Common myeloid progenitor, CD34-positive (primary cell): ENCODE measurements around the gene ZNF33A.
"Not testable (repeated sequence)": the region's sequence is repeated elsewhere in the genome, so short reads cannot be mapped to it uniquely, and the experiment has no call there.

Experiments
- CTCF ChIA-PET: fragments of 350-600 bp; sonication (Branson Sonifier 250); formaldehyde crosslinking; loops from one replicate; lab custom pipeline; 2021; ENCODE audit warnings: antibody characterized with exemption; lab: Charles Lee
- POLR2A ChIA-PET: fragments of 350-600 bp; sonication (Branson Sonifier 250); formaldehyde crosslinking; loops from one replicate; lab custom pipeline; 2021; ENCODE audit warnings: antibody characterized with exemption; lab: Charles Lee
- DNase-seq, 3 donors: peaks; one replicate each; pipeline versions ENCODE4 v3.0.0 to v3.0.0-alpha.2; 2013
- H3K27ac ChIP-seq, 2 experiments: 1 replicate in 1 of 2; 2 replicates in 1 of 2; pipeline ENCODE4 v1.7.0; 2013; ENCODE audit warnings: inconsistent platforms in 2 of 2, low read length in 2 of 2, mild to moderate bottlenecking in 2 of 2, low read depth in 1 of 2, moderate library complexity in 1 of 2; ENCODE audit not compliant: severe bottlenecking in 2 of 2, insufficient read depth in 1 of 2, poor library complexity in 1 of 2
- H3K27me3 ChIP-seq, 5 experiments: replicated peaks in 2 of 5; 1 replicate in 3 of 5; 2 replicates in 2 of 5; pipeline versions ENCODE4 v1.6.1 to v1.7.0; 2013; ENCODE audit warnings: low read length in 4 of 5, mild to moderate bottlenecking in 2 of 5, moderate library complexity in 2 of 5, inconsistent platforms in 1 of 5; ENCODE audit not compliant: insufficient read depth in 5 of 5, control insufficient read depth in 4 of 5
- H3K36me3 ChIP-seq, 4 experiments: 1 replicate in 2 of 4; 2 replicates in 2 of 4; pipeline versions ENCODE4 v1.6.1 to v1.7.0; 2013; ENCODE audit warnings: low read length in 3 of 4, control low read depth in 1 of 4, mild to moderate bottlenecking in 1 of 4; ENCODE audit not compliant: control insufficient read depth in 4 of 4, insufficient read depth in 4 of 4
- H3K4me1 ChIP-seq, 4 experiments: 1 replicate in 3 of 4; 2 replicates in 1 of 4; pipeline versions ENCODE4 v1.6.1 to v1.7.1; 2013; ENCODE audit warnings: low read length in 3 of 4, mild to moderate bottlenecking in 3 of 4, control low read depth in 1 of 4, inconsistent platforms in 1 of 4, moderate library complexity in 1 of 4; ENCODE audit not compliant: control insufficient read depth in 4 of 4, insufficient read depth in 4 of 4; ENCODE audit errors: control extremely low read depth in 1 of 4
- H3K4me3 ChIP-seq, 7 experiments: 1 replicate in 4 of 7; 2 replicates in 3 of 7; pipeline versions ENCODE4 v1.5.1 to v1.7.0; 2013; ENCODE audit warnings: mild to moderate bottlenecking in 7 of 7, low read length in 6 of 7, moderate library complexity in 6 of 7, inconsistent platforms in 2 of 7, low read depth in 2 of 7, control low read depth in 1 of 7; ENCODE audit not compliant: insufficient read depth in 4 of 7, control insufficient read depth in 1 of 7; ENCODE audit errors: extremely low read depth in 1 of 7
- H3K9me3 ChIP-seq, 5 experiments: 1 replicate in 4 of 5; 2 replicates in 1 of 5; pipeline versions ENCODE4 v1.6.1 to v1.7.1; 2013; ENCODE audit warnings: low read length in 4 of 5, mild to moderate bottlenecking in 2 of 5, inconsistent platforms in 1 of 5, low read depth in 1 of 5, moderate library complexity in 1 of 5; ENCODE audit not compliant: control insufficient read depth in 4 of 5, insufficient read depth in 2 of 5; ENCODE audit errors: control extremely low read depth in 1 of 5
- WGBS: methylation state at CpG from one replicate; pipeline ENCODE4 v1.1.5; 2013; ENCODE audit not compliant: insufficient coverage; 5-methylcytosine and 5-hydroxymethylcytosine counted together

ZNF33A gene

GRCh38 chr10:38038932-38039245 is 28.4 kb downstream of the ZNF33A start:
- no peaks in the 10 kb centered on the region for H3K4me1 ChIP-seq
- no peaks in the 10 kb centered on the region for H3K27me3 ChIP-seq
- DNase-seq, result no peak
- H3K36me3 ChIP-seq, result peaks cover 21 to 83% (median 31%) of the 10 kb centered on the region in 4 experiments
- POLR2A ChIA-PET, result no interaction called here
- no peak overlapping the region for H3K27ac ChIP-seq
- no peak overlapping the region for H3K4me3 ChIP-seq
- CTCF ChIA-PET, result no interaction called here
- H3K9me3 ChIP-seq, result peaks cover 3 to 49% (median 8%) of the 10 kb centered on the region in 5 experiments

- peaks cover 10 to 43% (median 17%) of the 10 kb centered on the region in 5 experiments for H3K9me3 ChIP-seq
- no peaks in the 10 kb centered on the region for H3K27me3 ChIP-seq
- no peak overlapping the region for H3K27ac ChIP-seq
- H3K36me3 ChIP-seq, result peaks cover 21 to 80% (median 26%) of the 10 kb centered on the region in 4 experiments
- DNase-seq, result no peak
- CTCF ChIA-PET, result interaction anchor here (0.5 kb wide), 1 partner anchor 266 kb away, joined by 3 read pairs; no protein-coding TSS in a partner anchor
- WGBS, result no CpG with 5 or more reads among the region's 2 CpGs
- H3K4me3 ChIP-seq, result no peak overlapping the region
- no peaks in the 10 kb centered on the region for H3K4me1 ChIP-seq
- POLR2A ChIA-PET, result no interaction called here
Observed at GRCh38 chr10:38043516-38043915, 33.0 kb downstream of the ZNF33A start.

- H3K4me1 ChIP-seq, result no peaks in the 10 kb centered on the region
- H3K4me3 ChIP-seq, result no peak overlapping the region
- H3K36me3 ChIP-seq, result peaks cover 21 to 80% (median 27%) of the 10 kb centered on the region in 4 experiments
- no peak for DNase-seq
- no peaks in the 10 kb centered on the region for H3K27me3 ChIP-seq
- peaks cover 7 to 52% (median 18%) of the 10 kb centered on the region in 5 experiments for H3K9me3 ChIP-seq
- no peak overlapping the region for H3K27ac ChIP-seq
- WGBS, result no CpG with 5 or more reads among the region's 2 CpGs
- POLR2A ChIA-PET, result no interaction called here
- CTCF ChIA-PET, result no interaction called here
Observed at GRCh38 chr10:38045129-38045528, 34.7 kb downstream of the ZNF33A start.

- ChIA-PET POLR2A (no interaction called here), CTCF (interaction anchor here (1.1 kb wide), 1 partner anchor 15 kb away, joined by 3 read pairs; no protein-coding TSS in a partner anchor)
- H3K4me3 ChIP-seq, result no peak overlapping the region
- H3K27ac ChIP-seq, result no peak overlapping the region
- peaks cover 7 to 54% (median 22%) of the 10 kb centered on the region in 5 experiments for H3K9me3 ChIP-seq
- peaks cover 17 to 70% (median 26%) of the 10 kb centered on the region in 4 experiments for H3K36me3 ChIP-seq
- DNase-seq, result no peak
- no peaks in the 10 kb centered on the region for H3K4me1 ChIP-seq
- H3K27me3 ChIP-seq, result no peaks in the 10 kb centered on the region
- no CpG with 5 or more reads among the region's 1 CpG for WGBS
Observed at GRCh38 chr10:38047666-38048065, 37.2 kb downstream of the ZNF33A start.

GRCh38 chr10:38050212-38050611 is 39.7 kb downstream of the ZNF33A start:
- ChIA-PET POLR2A (no interaction called here), CTCF (interaction anchor here (1.0 kb wide), 1 partner anchor 73 kb away, joined by 3 read pairs; the partner anchor contains the start of gene ZNF25)
- no peak for DNase-seq
- WGBS, result 100% methylated on average over 1 of the region's 1 CpG
- H3K4me3 ChIP-seq, result no peak overlapping the region
- no peaks in the 10 kb centered on the region for H3K4me1 ChIP-seq
- peaks cover 14 to 66% (median 34%) of the 10 kb centered on the region in 5 experiments for H3K9me3 ChIP-seq
- H3K27me3 ChIP-seq, result no peaks in the 10 kb centered on the region
- peaks cover 21 to 74% (median 38%) of the 10 kb centered on the region in 4 experiments for H3K36me3 ChIP-seq
- no peak overlapping the region for H3K27ac ChIP-seq

GRCh38 chr10:38054361-38054797 is 43.9 kb downstream of the ZNF33A start:
- ChIA-PET POLR2A (no interaction called here), CTCF (no interaction called here)
- DNase-seq, result no peak

GRCh38 chr10:38055274-38055894 is 44.9 kb downstream of the ZNF33A start:
- peak in 1 of 3 donors; percentile 13 for DNase-seq
- H3K27me3 ChIP-seq, POLR2A ChIA-PET, H3K4me3 ChIP-seq, H3K4me1 ChIP-seq, CTCF ChIA-PET, H3K27ac ChIP-seq: not testable (repeated sequence)
- Histone ChIP-seq H3K36me3 (peaks cover 32 to 87% (median 55%) of the 10 kb centered on the region in 4 experiments), H3K9me3 (peaks cover 16 to 81% (median 48%) of the 10 kb centered on the region in 5 experiments)
- WGBS, result no CpG with 5 or more reads among the region's 5 CpGs

More at GRCh38 chr10:38054361-38054797, 43.9 kb downstream of the ZNF33A start:
- no peaks in the 10 kb centered on the region for H3K27me3 ChIP-seq
- H3K4me1 ChIP-seq, result no peaks in the 10 kb centered on the region
- H3K27ac ChIP-seq, result no peak overlapping the region
- H3K4me3 ChIP-seq, result no peak overlapping the region
- H3K36me3 ChIP-seq, result peaks cover 35 to 85% (median 50%) of the 10 kb centered on the region in 4 experiments
- H3K9me3 ChIP-seq, result peaks cover 17 to 82% (median 43%) of the 10 kb centered on the region in 5 experiments
